Esophagus (tissue), 2 donors: ENCODE measurements around the gene FHIP1B. TPM values are rescaled to one million over a fixed set of nuclear protein-coding genes. Genes with fewer than 3 reads are reported as not detected.
"Not testable (repeated sequence)": the region's sequence is repeated elsewhere in the genome, so short reads cannot be mapped to it uniquely, and the experiment has no call there.

ENCODE experiments used
- H3K27ac ChIP-seq, 2 donors: one replicate each; pipeline ENCODE4 v1.5.1; 2013; ENCODE audit warnings: low read depth in 2 of 2, mild to moderate bottlenecking in 2 of 2, inconsistent platforms in 1 of 2, low read length in 1 of 2, moderate library complexity in 1 of 2
- H3K27me3 ChIP-seq, 2 donors: one replicate each; pipeline ENCODE4 v1.6.1; 2013; ENCODE audit warnings: low read length in 2 of 2, control low read depth in 1 of 2, mild to moderate bottlenecking in 1 of 2; ENCODE audit not compliant: insufficient read depth in 2 of 2, control insufficient read depth in 1 of 2
- H3K36me3 ChIP-seq, 2 donors: one replicate each; pipeline ENCODE4 v1.6.1; 2013; ENCODE audit warnings: low read length in 1 of 2; ENCODE audit not compliant: control insufficient read depth in 2 of 2, insufficient read depth in 2 of 2
- H3K4me1 ChIP-seq, 2 donors: one replicate each; pipeline ENCODE4 v1.6.1; 2013; ENCODE audit warnings: low read length in 1 of 2; ENCODE audit not compliant: control insufficient read depth in 2 of 2, insufficient read depth in 2 of 2
- H3K4me3 ChIP-seq, 2 donors: one replicate each; pipeline ENCODE4 v1.5.1; 2013; ENCODE audit warnings: low read length in 2 of 2, mild to moderate bottlenecking in 2 of 2, low read depth in 1 of 2, moderate library complexity in 1 of 2
- H3K9me3 ChIP-seq, 2 donors: one replicate each; pipeline ENCODE4 v1.6.1; 2013; ENCODE audit warnings: mild to moderate bottlenecking in 2 of 2, low read depth in 1 of 2, low read length in 1 of 2, moderate library complexity in 1 of 2; ENCODE audit not compliant: control insufficient read depth in 2 of 2, insufficient read depth in 1 of 2
- WGBS, 2 donors: extraction: QIAGEN DNeasy Blood & Tissue Kit; methylation state at CpG; one replicate each; pipeline ENCODE4 v1.1.7; 2013; 5-methylcytosine and 5-hydroxymethylcytosine counted together
- polyA plus RNA-seq, 2 donors: library from polyadenylated mRNA; stranded (reverse); fragments of 200-250 nt; gene quantifications; one replicate each; pipeline ENCODE4 v1.2.3, GENCODE V29; 2013
- donor health status: healthy with polysubstance abuse.
- donor health status: Bipolar disorder and iron deficiency.

Gene FHIP1B
- polyA plus RNA-seq, result 10 to 100 TPM; 18.6 to 31.7 TPM

DNA sequence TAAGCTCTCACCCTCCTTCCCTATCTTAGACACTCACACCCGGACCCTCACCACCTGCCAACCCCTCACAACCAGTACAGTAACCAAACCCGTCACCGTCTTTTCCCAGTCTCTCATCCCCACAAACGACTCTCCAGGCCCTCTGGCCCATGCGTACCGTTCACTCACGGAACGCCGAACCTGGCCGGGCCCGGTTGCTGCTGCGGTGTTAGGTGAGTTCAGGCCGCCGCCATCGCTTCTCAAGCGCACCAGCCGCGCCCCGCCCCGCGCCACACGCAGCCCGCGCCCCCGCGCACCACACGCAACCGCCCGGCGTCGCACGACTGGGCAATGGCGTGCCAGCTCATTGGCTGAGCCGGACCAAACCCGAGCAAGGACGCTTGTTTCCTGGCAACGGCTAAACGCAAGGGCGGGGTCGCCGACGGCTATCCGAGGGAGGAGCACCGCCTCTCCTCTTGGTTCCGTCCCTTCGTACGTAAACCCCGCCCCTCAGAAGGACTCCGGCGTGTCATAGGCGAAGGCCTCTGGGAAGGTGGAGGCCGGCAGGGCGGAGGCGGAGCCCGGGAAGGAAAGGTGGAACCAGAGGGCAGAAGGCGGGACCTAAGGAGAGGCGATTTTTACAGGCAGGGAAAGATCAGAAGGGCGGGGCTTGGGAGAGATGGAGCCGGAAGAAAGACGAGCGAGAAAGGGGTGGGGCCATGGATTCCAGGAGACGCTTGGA is at the start of gene FHIP1B:
TSS of gene FHIP1B (minus strand) at position 250 of the 721 bp plus-strand sequence. CDS start 10,120 bp downstream, outside the sequence.
- Histone ChIP-seq H3K4me3 (peak within 1 kb of the TSS; percentile 87 to 88), H3K4me1 (no peaks in the 10 kb centered on the region), H3K27ac (peak within 1 kb of the TSS; percentile 95 to 97), H3K27me3 (no peaks in the 10 kb centered on the region), H3K9me3 (no peaks in the 10 kb centered on the region), H3K36me3 (peaks cover 0 to 2% of the 10 kb centered on the region in 2 donors)
- WGBS, 2 donors, result 1% methylated on average over 62 of the region's 62 CpGs

DNA sequence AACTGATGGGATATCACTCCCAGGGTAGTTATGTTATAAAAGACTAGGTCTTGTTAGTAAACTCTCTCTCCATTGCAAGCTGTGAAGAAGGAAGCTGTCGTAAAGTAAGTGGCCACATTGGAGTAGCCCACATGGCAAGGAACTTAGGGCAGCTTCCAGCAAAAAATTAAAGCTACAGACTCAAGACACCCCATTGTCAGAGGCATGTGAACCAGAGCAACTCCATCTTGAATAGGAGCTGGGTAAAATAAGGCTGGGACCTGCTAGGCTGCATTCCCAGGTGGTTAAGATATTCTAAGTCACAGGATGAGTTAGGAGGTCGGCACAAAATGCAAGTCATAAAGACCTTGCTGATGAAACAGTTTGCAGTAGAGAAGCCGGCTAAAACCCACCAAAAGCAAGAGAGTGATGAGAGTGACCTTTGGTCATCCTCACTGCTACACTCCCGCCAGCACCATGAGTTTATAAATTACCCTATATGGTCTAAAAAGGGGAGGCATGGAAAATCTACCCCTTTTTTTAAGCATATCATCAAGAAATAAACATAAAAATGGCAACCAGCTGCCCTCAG is 49.1 kb upstream of the FHIP1B start:
- Histone ChIP-seq H3K36me3 (no peaks in the 10 kb centered on the region), H3K4me1 (no peaks in the 10 kb centered on the region), H3K27ac (no peak overlapping the region), H3K27me3 (no peaks in the 10 kb centered on the region), H3K9me3 (no peaks in the 10 kb centered on the region), H3K4me3 (no peak overlapping the region)
- 70 to 72% methylated on average over 4 of the region's 4 CpGs for WGBS, 2 donors

DNA sequence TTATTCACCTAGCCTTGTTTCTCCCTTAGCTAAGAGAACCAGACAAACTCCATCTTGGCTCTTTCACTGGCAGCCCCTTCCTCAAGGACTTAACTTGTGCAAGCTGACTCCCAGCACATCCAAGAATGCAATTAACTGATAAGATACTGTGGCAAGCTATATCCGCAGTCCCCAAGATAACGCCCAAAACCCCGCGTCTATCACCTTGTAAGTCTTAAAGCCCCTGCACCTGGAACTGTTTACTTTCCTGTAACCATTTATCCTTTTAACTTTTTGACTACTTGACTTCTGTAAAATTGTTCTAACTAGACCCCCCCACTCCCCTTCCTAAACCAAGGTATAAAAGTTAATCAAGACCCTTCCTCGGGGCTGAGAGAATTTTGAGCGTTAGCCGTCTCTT is 46.4 kb upstream of the FHIP1B start:
- not testable (repeated sequence) for H3K36me3 ChIP-seq
- WGBS, 2 donors, result 45 to 46% methylated on average over 7 of the region's 7 CpGs

DNA sequence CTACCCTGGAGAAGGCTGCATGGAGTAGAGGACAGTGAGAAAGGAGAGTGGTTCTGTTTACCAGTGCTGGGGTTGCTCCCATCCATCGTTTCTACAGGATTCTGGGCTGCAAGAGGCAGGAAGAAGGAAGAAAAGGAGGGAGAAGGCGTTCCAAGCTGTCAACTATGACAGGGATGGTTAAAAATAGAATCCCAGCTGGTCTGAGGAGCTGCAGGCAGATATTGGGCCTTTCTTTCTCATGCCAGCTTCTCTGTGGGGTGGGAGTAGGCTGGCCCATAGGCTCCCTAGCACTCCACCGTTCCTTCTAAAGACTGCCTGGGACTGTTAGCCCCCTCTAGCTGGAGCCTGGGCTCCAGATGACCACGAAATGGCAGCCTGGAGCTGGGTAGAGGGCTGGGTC is 38.8 kb upstream of the FHIP1B start:
- 56% methylated on average over 4 of the region's 4 CpGs for WGBS, 2 donors
- H3K27me3 ChIP-seq, result no peaks in the 10 kb centered on the region
- no peaks in the 10 kb centered on the region for H3K4me1 ChIP-seq
- H3K4me3 ChIP-seq, result no peak overlapping the region
- H3K27ac ChIP-seq, result no peak overlapping the region
- H3K9me3 ChIP-seq, result no peaks in the 10 kb centered on the region
- H3K36me3 ChIP-seq, result no peaks in the 10 kb centered on the region

More for the DNA sequence above, 46.4 kb upstream of the FHIP1B start:
- H3K4me3 ChIP-seq, H3K27ac ChIP-seq, H3K9me3 ChIP-seq, H3K27me3 ChIP-seq, H3K4me1 ChIP-seq: not testable (repeated sequence)

DNA sequence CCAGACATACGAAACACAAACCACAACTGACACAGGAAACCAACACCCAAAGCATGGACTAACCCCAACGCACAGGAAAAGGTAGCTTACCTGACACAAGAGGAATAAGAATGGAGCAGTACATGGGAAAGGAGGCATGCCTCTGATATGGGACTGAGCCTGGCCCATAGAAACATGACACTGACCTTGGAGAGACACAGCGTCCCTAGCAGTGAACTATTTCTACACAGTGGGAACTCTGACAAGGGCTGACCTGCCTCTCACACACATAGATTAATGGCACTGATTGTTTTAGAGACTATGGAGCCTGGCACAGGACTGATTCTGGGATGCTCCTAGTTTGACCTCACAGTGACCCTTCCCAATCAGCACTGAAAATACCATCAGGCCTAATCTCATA is 37.2 kb upstream of the FHIP1B start:
- Histone ChIP-seq H3K9me3 (no peaks in the 10 kb centered on the region), H3K4me1 (no peaks in the 10 kb centered on the region), H3K27me3 (no peaks in the 10 kb centered on the region), H3K4me3 (no peak overlapping the region), H3K36me3 (no peaks in the 10 kb centered on the region), H3K27ac (no peak overlapping the region)
- 52 to 55% methylated on average over 3 of the region's 3 CpGs for WGBS, 2 donors

DNA sequence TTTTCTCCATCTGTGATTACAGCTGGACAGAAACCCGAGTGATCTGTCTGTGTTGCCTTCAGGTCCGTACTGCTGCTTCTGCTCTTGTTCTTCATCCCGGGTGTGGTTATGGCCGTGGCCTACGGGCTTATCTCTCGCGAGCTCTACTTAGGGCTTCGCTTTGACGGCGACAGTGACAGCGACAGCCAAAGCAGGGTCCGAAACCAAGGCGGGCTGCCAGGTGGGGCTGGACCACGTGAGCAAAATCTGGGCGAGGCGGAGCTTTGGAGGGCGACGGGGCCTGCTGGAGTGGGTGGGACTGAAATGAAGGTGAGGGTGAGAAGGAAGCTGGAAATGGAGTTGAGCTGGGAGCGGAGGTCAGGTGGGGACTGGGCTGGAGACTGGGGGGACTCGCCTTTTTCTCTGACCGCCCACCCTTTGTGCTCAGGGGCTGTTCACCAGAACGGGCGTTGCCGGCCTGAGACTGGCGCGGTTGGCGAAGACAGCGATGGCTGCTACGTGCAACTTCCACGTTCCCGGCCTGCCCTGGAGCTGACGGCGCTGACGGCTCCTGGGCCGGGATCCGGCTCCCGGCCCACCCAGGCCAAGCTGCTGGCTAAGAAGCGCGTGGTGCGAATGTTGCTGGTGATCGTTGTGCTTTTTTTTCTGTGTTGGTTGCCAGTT is 36.3 kb upstream of the FHIP1B start:
- H3K9me3 ChIP-seq, result no peaks in the 10 kb centered on the region
- WGBS, 2 donors, result 87% methylated on average over 39 to 41 of the region's 41 CpGs
- H3K27ac ChIP-seq, result no peak overlapping the region
- no peak overlapping the region for H3K4me3 ChIP-seq
- no peaks in the 10 kb centered on the region for H3K36me3 ChIP-seq
- no peaks in the 10 kb centered on the region for H3K4me1 ChIP-seq
- H3K27me3 ChIP-seq, result no peaks in the 10 kb centered on the region

DNA sequence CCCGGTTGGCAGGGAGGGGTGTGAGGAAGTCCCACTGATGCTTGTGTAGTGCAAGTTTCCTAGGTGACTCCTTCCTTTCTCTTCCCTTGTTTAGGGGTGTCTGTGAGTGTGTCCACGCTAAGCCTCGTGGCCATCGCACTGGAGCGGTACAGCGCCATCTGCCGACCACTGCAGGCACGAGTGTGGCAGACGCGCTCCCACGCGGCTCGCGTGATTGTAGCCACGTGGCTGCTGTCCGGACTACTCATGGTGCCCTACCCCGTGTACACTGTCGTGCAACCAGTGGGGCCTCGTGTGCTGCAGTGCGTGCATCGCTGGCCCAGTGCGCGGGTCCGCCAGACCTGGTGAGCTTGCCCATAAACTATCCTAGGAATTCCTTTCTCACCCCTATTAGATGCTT is 35.6 kb upstream of the FHIP1B start:
- Histone ChIP-seq H3K27ac (no peak overlapping the region), H3K27me3 (no peaks in the 10 kb centered on the region), H3K4me1 (no peaks in the 10 kb centered on the region), H3K4me3 (no peak overlapping the region), H3K9me3 (no peaks in the 10 kb centered on the region), H3K36me3 (no peaks in the 10 kb centered on the region)
- 85 to 92% methylated on average over 24 of the region's 24 CpGs for WGBS, 2 donors

DNA sequence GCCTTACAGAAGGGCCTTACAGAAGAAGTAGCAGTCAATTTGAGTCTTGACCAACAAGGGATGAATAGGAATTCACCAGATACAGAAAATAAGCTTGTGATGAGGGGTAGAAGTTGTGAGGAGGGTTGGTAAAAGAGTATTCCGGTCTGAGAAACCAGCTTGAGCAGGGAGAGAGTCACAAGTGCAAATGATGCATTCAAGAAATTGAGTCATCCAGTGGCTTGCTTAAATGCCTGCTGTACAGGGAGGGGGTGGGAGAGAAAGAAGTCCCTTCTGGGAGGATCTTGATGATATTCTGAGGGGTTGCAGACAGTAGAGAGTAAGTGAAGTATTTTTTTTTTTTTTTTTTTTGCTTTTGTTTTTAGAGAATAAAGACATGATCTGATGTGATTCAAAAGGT is 34.4 kb upstream of the FHIP1B start:
- WGBS, 2 donors, result 69 to 86% methylated on average over 1 of the region's 1 CpG
- no peaks in the 10 kb centered on the region for H3K27me3 ChIP-seq

DNA sequence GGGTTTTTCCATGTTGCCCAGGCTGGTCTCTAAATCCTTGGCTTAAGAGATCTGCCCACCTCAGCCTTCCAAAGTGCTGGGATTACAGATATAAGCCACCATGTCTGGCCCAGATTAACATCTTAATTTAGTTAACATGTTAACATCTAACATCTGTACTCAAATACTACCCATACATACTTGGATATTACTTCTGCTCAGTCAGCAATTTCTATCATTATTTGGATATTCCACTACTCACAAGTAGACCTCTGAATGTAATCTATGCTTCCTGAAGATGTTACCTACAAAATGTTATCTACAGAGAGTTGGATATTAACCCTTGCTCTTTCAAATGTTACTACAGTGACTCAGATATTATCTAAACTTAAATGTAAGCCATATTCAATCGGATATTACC is 29.2 kb upstream of the FHIP1B start:
- H3K4me1 ChIP-seq, result peaks cover 0 to 5% of the 10 kb centered on the region in 2 donors
- peaks cover 0 to 13% of the 10 kb centered on the region in 2 donors for H3K27me3 ChIP-seq
- H3K36me3 ChIP-seq, result no peaks in the 10 kb centered on the region
- 81 to 97% methylated on average over 1 of the region's 1 CpG for WGBS, 2 donors
- H3K9me3 ChIP-seq, result no peaks in the 10 kb centered on the region
- H3K27ac ChIP-seq, result no peak overlapping the region
- no peak overlapping the region for H3K4me3 ChIP-seq

More for the DNA sequence above, 34.4 kb upstream of the FHIP1B start:
- no peak overlapping the region for H3K4me3 ChIP-seq
- H3K36me3 ChIP-seq, result no peaks in the 10 kb centered on the region
- no peaks in the 10 kb centered on the region for H3K4me1 ChIP-seq
- H3K27ac ChIP-seq, result no peak overlapping the region
- no peaks in the 10 kb centered on the region for H3K9me3 ChIP-seq
